Keratinocyte (primary cell): ENCODE results near the gene DCST2. TPM values are rescaled to one million over a fixed set of nuclear protein-coding genes. Genes with fewer than 3 reads are reported as not detected.

Source experiments
- DNase-seq: peaks from one replicate; pipeline ENCODE4 v3.0.0-alpha.2; 2011; ENCODE audit warnings: low read depth, missing footprints, low spot score
- FAIRE-seq: peaks from 2 replicates; lab custom pipeline; 2011; peaks lifted over from hg19 to GRCh38; lab: Jason Lieb, UNC
- H2AFZ ChIP-seq: 2 replicates; pipeline ENCODE4 v1.6.0; 2012; ENCODE audit warnings: low read length, control low read depth, inconsistent platforms; ENCODE audit not compliant: control insufficient read depth
- H3K27ac ChIP-seq: 2 replicates; pipeline ENCODE4 v1.5.1; 2011; ENCODE audit warnings: low read length; ENCODE audit not compliant: control insufficient read depth, insufficient read depth
- H3K27me3 ChIP-seq: 3 replicates; pipeline ENCODE4 v1.6.0; 2011; ENCODE audit warnings: low read length; ENCODE audit not compliant: control insufficient read depth, insufficient read depth; ENCODE audit errors: extremely low read depth
- H3K36me3 ChIP-seq, 2 experiments: 2 replicates in 1 of 2; 3 replicates in 1 of 2; pipeline ENCODE4 v1.5.1; 2011; ENCODE audit warnings: low read length in 2 of 2, mild to moderate bottlenecking in 1 of 2; ENCODE audit not compliant: control insufficient read depth in 2 of 2, insufficient read depth in 2 of 2; ENCODE audit errors: extremely low read depth in 1 of 2
- H3K4me1 ChIP-seq: 3 replicates; pipeline ENCODE4 v1.5.1; 2011; ENCODE audit warnings: low read length; ENCODE audit not compliant: control insufficient read depth, insufficient read depth; ENCODE audit errors: extremely low read depth
- H3K4me2 ChIP-seq: 3 replicates; pipeline ENCODE4 v1.6.0; 2011; ENCODE audit warnings: low read depth, low read length; ENCODE audit not compliant: control insufficient read depth, insufficient read depth; ENCODE audit errors: extremely low read depth
- H3K4me3 ChIP-seq, 3 experiments: fragments of 200-600 bp in 1 of 3; sonication (generic) in 1 of 3; 2 replicates in 2 of 3; 3 replicates in 1 of 3; pipeline ENCODE4 v1.5.1; 2011 to 2016; ENCODE audit warnings: low read length in 3 of 3, mild to moderate bottlenecking in 3 of 3, control low read depth in 2 of 3, inconsistent platforms in 1 of 3, low read depth in 1 of 3, mixed read lengths in 1 of 3, mixed run types in 1 of 3, moderate library complexity in 1 of 3; ENCODE audit not compliant: control insufficient read depth in 2 of 3, insufficient read depth in 2 of 3; ENCODE audit errors: extremely low read depth in 1 of 3
- H3K79me2 ChIP-seq: 2 replicates; pipeline ENCODE4 v1.6.0; 2012; ENCODE audit warnings: low read length; ENCODE audit not compliant: control insufficient read depth, insufficient read depth
- H3K9ac ChIP-seq: 3 replicates; pipeline ENCODE4 v1.6.0; 2011; ENCODE audit warnings: low read length; ENCODE audit not compliant: control insufficient read depth, insufficient read depth; ENCODE audit errors: extremely low read depth
- H3K9me1 ChIP-seq: 3 replicates; pipeline ENCODE4 v1.6.0; 2011; ENCODE audit warnings: low read length; ENCODE audit not compliant: control insufficient read depth, insufficient read depth; ENCODE audit errors: extremely low read depth
- H3K9me3 ChIP-seq: 2 replicates; pipeline ENCODE4 v1.5.1; 2012; ENCODE audit warnings: low read depth, low read length; ENCODE audit not compliant: control insufficient read depth
- H4K20me1 ChIP-seq: 3 replicates; pipeline ENCODE4 v1.6.0; 2011; ENCODE audit warnings: low read length; ENCODE audit not compliant: control insufficient read depth, insufficient read depth; ENCODE audit errors: extremely low read depth
- EZH2 ChIP-seq: IDR thresholded peaks from one replicate; pipeline ENCODE4 v1.6.1; 2012; ENCODE audit warnings: inconsistent platforms, mild to moderate bottlenecking, low read length, moderate library complexity
- dilution Hi-C: fragments of 300-500 bp; cut with MboI; formaldehyde crosslinking; loops from one replicate; pipeline ENCODE4 v1.7.0; 2020; ENCODE audit warnings: low sequenced_read_pairs; ENCODE audit not compliant: extremely low pct_ligation_motif_present
- polyA plus RNA-seq, 5 experiments: library from polyadenylated mRNA; depleted of rRNA in 3 of 5; stranded (reverse) in 3 of 5; stranded (forward) in 1 of 5; unstranded in 1 of 5; fragments of >200 nt; gene quantifications; 1 replicate in 1 of 5; 2 replicates in 3 of 5; 3 replicates in 1 of 5; pipeline versions ENCODE4 v1.2.1 to v1.2.3, GENCODE V29; 2011 to 2012; ENCODE audit warnings: missing spikeins in 2 of 5, low read depth in 1 of 5, low replicate concordance in 1 of 5
- TF ChIP-seq, protein P1 (sequence below), 3 experiments: IDR thresholded peaks in 1 of 3; conservative IDR thresholded peaks in 1 of 3; optimal IDR thresholded peaks in 1 of 3; 2 replicates in 2 of 3; 3 replicates in 1 of 3; pipeline versions ENCODE3 to v1.5.1; 2011; ENCODE audit warnings: low read length in 3 of 3, mild to moderate bottlenecking in 3 of 3, moderate library complexity in 2 of 3, control low read depth in 1 of 3, inconsistent platforms in 1 of 3; ENCODE audit not compliant: insufficient read depth in 2 of 3; ENCODE audit errors: extremely low read depth in 1 of 3

DCST2 gene
- polyA plus RNA-seq, 1 donor (not counting 4 experiments of a cell fraction or from before 2014, with no cell fraction given): 0.14 TPM

DNA sequence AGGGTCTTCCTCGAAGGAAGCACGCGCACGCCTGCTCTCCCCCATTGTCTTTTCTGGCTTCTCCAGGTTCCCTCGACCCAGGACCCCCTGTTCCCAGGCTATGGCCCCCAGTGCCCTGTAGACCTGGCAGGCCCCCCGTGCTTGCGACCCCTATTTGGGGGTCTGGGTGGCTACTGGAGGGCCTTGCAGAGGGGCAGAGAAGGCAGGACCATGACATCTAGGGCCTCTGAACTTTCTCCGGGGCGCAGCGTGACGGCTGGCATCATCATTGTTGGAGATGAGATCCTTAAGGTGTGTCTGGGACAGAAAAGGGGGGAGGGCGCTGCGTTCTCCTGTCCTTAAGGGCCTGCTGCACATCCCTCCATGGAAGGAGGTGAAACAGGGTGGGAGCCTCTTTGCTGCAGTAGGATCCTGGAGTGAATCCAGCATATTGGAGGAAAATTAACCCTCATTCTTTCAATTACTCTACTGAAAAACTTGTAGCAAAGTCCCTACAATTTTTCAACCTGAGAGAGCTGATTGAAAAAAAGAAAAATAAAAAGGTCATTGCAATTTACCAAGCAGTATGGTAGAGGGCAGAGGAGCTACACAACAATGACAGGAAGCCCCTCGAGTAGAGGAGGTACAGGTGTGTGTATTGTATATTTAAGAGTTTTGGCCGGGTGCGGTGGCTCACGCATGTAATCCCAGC lies 49.7 kb downstream of the DCST2 start:
- peaks cover 3% of the 10 kb centered on the region for H4K20me1 ChIP-seq
- dilution Hi-C loops: no loop called here
- H3K36me3 ChIP-seq: peaks cover 13 to 18% of the 10 kb centered on the region in 2 experiments
- H3K9me1 ChIP-seq: no peaks in the 10 kb centered on the region
- peak overlapping the region; percentile 97 for H3K4me2 ChIP-seq
- peak overlapping the region; percentile 89 for H3K27ac ChIP-seq
- no peaks in the 10 kb centered on the region for H3K27me3 ChIP-seq
- TF ChIP-seq, protein P1, sequence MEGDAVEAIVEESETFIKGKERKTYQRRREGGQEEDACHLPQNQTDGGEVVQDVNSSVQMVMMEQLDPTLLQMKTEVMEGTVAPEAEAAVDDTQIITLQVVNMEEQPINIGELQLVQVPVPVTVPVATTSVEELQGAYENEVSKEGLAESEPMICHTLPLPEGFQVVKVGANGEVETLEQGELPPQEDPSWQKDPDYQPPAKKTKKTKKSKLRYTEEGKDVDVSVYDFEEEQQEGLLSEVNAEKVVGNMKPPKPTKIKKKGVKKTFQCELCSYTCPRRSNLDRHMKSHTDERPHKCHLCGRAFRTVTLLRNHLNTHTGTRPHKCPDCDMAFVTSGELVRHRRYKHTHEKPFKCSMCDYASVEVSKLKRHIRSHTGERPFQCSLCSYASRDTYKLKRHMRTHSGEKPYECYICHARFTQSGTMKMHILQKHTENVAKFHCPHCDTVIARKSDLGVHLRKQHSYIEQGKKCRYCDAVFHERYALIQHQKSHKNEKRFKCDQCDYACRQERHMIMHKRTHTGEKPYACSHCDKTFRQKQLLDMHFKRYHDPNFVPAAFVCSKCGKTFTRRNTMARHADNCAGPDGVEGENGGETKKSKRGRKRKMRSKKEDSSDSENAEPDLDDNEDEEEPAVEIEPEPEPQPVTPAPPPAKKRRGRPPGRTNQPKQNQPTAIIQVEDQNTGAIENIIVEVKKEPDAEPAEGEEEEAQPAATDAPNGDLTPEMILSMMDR (optimal IDR thresholded peaks at IDR 0.05 in 1 of 3, IDR thresholded peaks at IDR 0.05 in 1 of 3, conservative IDR thresholded peaks at IDR 0.05 in 1 of 3; ENCODE audit: extremely low read depth in 1 of 3, insufficient read depth in 2 of 3, low read length in 3 of 3): no peak
- TF ChIP-seq EZH2: no peak
- no peak for FAIRE-seq
- H3K79me2 ChIP-seq: peaks cover 35% of the 10 kb centered on the region
- DNase-seq: no peak
- H3K4me3 ChIP-seq: peak overlapping the region; percentile 63 to 100 (median 99)
- H2AFZ ChIP-seq: peak overlapping the region; percentile 43
- peak overlapping the region; percentile 92 for H3K9ac ChIP-seq
- H3K9me3 ChIP-seq: no peaks in the 10 kb centered on the region
- peaks cover 21% of the 10 kb centered on the region for H3K4me1 ChIP-seq

DNA sequence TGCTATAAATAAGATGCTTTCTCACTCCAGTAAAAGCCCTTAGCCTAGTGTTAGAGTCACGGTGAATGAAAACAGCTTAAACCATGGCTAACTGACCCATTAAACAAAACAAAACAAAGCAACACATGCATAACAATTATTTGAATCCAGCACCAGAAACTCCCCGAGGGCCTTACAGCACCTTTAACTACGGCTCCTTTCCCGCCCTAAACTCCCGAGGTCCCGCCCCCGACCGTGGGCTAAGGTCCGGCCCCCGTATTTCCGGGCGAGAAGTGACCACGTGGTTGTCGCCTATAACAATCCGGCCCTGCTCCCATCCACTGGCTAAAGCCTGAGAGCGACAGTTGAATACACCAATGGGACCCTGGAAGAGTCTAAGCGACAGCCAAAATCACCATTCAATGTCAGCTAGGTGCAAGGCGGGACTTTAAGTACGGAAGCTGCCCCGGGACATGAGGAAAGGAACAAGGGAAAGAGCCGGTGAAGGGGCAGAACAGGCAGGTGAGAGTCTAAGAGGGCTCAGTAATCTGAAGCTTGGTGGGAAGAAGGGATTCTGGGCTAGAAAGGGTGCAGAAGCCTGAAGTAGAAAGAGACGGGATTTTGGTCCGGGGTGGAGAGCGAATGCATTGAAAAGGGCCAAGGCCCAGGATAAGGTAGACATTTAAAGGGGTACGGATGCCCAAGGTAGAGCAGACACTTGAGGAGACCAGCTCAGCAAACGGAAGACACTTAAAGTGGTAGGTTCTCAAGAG lies 50.5 kb downstream of the DCST2 start, which contains the start of gene FLAD1:
FLAD1 (plus strand) TSS at position 448 of the 752 bp plus-strand sequence. CDS start 351 bp downstream, outside the sequence.
- no peak for TF ChIP-seq EZH2
- TF ChIP-seq, protein P1 (optimal IDR thresholded peaks at IDR 0.05 in 1 of 3, IDR thresholded peaks at IDR 0.05 in 1 of 3, conservative IDR thresholded peaks at IDR 0.05 in 1 of 3; ENCODE audit: extremely low read depth in 1 of 3, insufficient read depth in 2 of 3, low read length in 3 of 3): no peak
- Histone ChIP-seq H3K9me1 (no peaks in the 10 kb centered on the region), H3K9ac (peak within 1 kb of the TSS; percentile 92), H2AFZ (peak within 1 kb of the TSS; percentile 88), H3K27me3 (no peaks in the 10 kb centered on the region), H3K4me2 (peak within 1 kb of the TSS; percentile 97), H3K9me3 (no peaks in the 10 kb centered on the region), H4K20me1 (no peaks in the 10 kb centered on the region), H3K4me3 (peak within 1 kb of the TSS; percentile 63 to 100 (median 99)), H3K79me2 (peaks cover 32% of the 10 kb centered on the region), H3K27ac (peak within 1 kb of the TSS; percentile 89), H3K4me1 (peaks cover 21% of the 10 kb centered on the region), H3K36me3 (peaks cover 8 to 9% of the 10 kb centered on the region in 2 experiments)
- FAIRE-seq (peak; percentile 49), DNase-seq (peak; percentile 100)
- dilution Hi-C loops: no loop called here
